NCI-H146 (cell line): ENCODE data around the gene SENP1.

Source experiments
- DNase-seq: peaks from one replicate; lab custom pipeline; 2025; lab: John Stamatoyannopoulos, UW

Gene SENP1

GRCh38 chr12:47999816-48000215 lies 106.1 kb downstream of the SENP1 start:
- no peak for DNase-seq

GRCh38 chr12:47997321-47997720 lies 108.6 kb downstream of the SENP1 start:
- DNase-seq, result no peak

DNA sequence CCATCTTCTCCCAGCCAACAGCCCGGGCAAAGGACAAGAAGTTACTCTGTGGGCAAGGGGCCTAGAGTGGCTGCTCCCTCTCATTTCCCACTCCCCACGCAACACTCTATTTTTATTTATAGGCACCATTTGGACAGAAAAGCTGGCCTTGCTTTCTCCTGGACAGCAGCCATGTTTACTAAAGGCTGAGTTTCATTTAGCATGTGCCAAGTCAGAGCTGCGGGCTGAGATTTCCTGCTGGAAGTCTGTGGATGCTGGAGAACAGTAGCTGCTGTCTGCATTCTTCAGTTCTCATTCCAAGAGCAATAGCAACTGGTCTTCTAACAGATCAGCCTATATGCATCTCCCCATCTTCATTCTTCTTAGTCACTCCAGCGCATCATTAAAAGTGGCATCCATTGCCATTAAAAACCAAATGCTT lies 109.9 kb downstream of the SENP1 start:
- DNase-seq, result no peak

DNA sequence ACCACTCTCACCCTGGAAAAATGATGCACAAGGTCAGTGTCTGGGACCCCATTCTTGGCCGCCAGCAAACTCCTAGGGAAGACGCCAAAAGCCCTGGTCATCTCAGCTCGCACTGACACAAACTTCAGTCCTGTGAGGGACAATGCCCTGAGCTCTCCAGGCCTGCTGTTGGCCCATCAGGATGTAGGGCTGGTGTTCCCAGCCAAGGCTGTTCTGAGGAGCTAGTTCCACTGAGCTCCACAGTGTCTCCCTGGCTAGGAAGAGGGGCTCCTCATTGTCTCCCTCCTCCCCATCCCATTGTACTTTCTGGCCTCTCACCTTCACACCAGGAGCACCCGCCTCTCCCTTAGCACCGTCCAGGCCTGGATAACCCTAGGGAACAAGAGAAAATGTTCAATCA lies 112.4 kb downstream of the SENP1 start:
- DNase-seq, result no peak
